Testis (tissue), 2 donors: ENCODE measurements around the gene MCRS1.

ENCODE experiments used
- CTCF ChIP-seq, 3 experiments: fragments of 450-650 bp in 2 of 3; fragments of 200-600 bp in 1 of 3; sonication (generic) in 1 of 3; IDR thresholded peaks; one replicate each; pipeline ENCODE4 v1.5.1; 2016 to 2019; ENCODE audit warnings: antibody characterized with exemption in 3 of 3, mild to moderate bottlenecking in 2 of 3, moderate library complexity in 1 of 3
- POLR2A ChIP-seq: fragments of 450-650 bp; IDR thresholded peaks from one replicate; pipeline ENCODE4 v1.6.1; 2017; ENCODE audit warnings: antibody characterized with exemption, mild to moderate bottlenecking, moderate library complexity

DNA sequence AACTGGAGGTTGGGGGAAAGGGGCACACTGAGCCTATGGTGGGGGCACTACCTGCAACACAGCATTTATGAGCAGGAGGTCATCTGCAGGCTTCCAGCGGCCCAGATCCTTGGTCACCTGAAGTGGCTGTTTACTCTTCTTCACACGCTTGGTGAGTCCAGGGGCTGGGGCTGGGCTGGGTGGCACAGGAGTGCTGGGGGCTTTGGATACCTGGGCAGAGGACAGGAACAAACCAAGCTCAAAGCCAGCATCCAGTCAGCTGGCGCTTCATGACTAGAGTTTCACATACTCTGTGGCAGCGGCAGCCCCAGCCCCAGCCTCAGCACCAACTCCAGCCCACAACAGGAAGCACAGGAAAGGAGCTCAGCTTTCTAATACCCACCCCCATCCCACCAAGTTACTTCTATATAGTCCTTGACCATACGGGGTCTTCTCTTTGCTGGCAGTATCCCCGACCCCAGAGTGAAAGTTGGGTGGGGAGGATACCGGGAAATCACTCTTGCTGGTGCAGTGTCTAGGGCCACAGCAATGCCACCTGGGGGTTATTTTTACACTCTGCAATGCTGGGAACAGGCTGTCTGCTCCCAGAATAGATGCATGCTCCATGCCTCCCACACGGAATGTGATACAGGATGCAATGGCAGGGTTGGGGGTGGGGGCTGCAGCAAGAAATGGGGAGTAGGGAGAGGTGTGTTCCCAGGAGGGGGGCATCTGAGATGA, 3.1 kb downstream of the MCRS1 start:
- no peak for TF ChIP-seq CTCF (IDR thresholded peaks at IDR 0.05)
- no peak for TF ChIP-seq POLR2A
